ENCODE measurements around the gene MTNR1A. TPM values are rescaled to one million over a fixed set of nuclear protein-coding genes. Genes with fewer than 3 reads are reported as not detected.

The MTNR1A gene
- total RNA-seq: 2.0 TPM

DNA sequence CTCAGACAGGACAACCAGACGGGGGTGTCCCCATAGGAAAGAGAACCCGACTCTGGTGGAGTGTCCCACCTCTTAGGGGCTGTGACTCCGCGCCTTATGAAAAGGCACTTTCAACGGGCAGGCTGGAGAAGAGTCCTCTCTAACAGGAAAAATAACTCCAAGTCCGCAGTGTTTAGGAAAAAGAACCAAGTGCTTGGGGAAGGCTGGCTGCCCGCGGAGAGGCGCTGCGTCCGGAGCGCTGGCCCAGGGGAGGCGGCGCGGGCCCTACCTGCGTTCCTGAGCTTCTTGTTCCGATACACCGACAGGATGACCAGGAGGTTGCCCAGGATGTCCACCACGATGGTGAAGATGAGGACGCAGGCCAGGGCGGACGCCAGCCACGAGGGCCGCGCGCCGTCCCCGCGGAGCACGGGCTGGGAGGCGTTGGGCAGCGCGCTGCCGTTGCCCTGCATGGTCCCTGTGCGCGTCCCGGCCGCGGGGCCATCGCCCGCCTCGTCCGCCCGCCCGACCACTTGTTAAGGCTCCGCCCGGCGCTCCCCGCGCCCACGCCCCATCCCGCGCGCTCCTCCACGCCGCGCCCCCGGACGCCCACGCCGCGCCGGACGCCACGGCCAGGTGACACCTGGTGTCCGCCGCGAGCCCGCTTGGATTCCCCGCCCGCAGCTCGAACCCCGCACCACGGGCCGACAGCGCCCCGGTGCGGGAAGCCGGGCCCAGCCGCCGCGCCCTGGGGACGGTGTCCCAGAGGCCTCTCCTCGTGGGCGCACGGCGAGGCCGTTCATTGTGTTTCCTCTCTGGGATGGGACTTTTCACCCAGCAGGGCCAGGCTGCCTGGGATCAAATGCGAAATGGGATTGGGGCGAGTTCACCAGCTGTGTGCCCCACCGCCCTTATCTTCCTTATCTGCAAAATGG lies at the start of gene MTNR1A:
MTNR1A (minus strand) TSS at position 654 of the 914 bp plus-strand sequence; CDS start at position 452, 202 bp downstream.

Small RNA genes lying within 50 kb of the gene (small RNA-seq; reads per million reads assigned to genes)
- not detected for gene RNU6-1055P (ENCODE audit: low replicate concordance)

Other genes with a start within 250 kb of the MTNR1A start
- 410 TPM for gene FAT1, start 168.3 kb upstream of the MTNR1A start, total RNA-seq

Data from metanephros (tissue), 2 donors.